Muscle layer of colon (tissue), 2 donors: ENCODE data around the gene CZIB.

Experiments
- H3K27ac ChIP-seq: one replicate; pipeline ENCODE4 v1.7.0; 2013; ENCODE audit warnings: low read depth, mild to moderate bottlenecking, low read length, moderate library complexity
- H3K27me3 ChIP-seq, 2 donors: one replicate each; pipeline ENCODE4 v1.7.0; 2013; ENCODE audit warnings: low read length in 2 of 2, mild to moderate bottlenecking in 2 of 2; ENCODE audit not compliant: insufficient read depth in 2 of 2, control insufficient read depth in 1 of 2
- H3K36me3 ChIP-seq: one replicate; pipeline ENCODE4 v1.7.0; 2013; ENCODE audit warnings: mild to moderate bottlenecking, low read length; ENCODE audit not compliant: insufficient read depth
- H3K4me1 ChIP-seq: one replicate; pipeline ENCODE4 v1.7.0; 2013; ENCODE audit warnings: mild to moderate bottlenecking, low read length; ENCODE audit not compliant: insufficient read depth
- H3K4me3 ChIP-seq, 2 donors: one replicate each; pipeline ENCODE4 v1.7.0; 2013; ENCODE audit warnings: low read length in 2 of 2, low read depth in 1 of 2, mild to moderate bottlenecking in 1 of 2, moderate library complexity in 1 of 2
- H3K9ac ChIP-seq: one replicate; pipeline ENCODE4 v1.7.0; 2013; ENCODE audit warnings: low read length
- H3K9me3 ChIP-seq: one replicate; pipeline ENCODE4 v1.7.0; 2013; ENCODE audit warnings: mild to moderate bottlenecking, low read length
- donor health status: abdominal sarcoma.
- donor health status: Adenocarcinoma of cecum.

CZIB gene

DNA sequence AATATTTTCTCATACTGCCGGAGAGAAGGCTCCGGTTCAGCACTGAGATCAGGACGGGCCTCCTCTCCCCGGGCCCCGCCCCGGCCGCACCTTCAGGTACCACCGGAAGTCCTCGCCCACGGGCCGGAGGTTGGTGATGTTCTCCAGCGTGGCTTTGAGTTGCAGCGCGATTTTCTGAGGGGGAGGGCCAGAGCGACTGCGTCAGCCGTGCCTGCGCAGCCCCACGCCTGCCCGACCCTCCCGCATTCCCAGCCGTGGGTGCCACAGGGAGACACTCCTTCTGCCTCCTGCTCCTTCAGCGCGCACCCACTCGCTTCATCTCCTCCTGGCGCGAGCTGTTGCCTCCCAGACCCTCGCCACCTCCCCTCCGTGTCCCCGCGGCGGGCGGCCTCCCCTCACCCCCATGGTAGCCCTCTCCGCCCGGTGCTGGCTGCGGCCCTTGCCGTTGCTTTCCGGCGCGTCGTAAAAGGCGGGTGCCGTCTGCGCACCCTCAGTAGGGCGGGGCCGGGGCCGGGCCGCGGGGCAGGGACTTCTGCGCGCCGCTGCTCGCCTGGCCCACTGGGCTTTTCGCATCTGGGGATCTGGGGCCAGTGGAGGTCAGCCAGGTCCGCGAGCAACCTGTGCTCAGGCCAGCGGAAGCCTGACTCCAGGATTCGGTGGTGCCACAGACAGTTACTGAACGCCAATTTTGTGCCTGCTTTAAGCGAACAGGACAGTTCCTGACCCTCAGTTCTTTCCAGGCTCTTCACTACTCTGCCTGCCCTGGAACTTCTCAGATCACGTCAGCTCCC is at the start of gene CZIB:
TSS of gene CZIB (minus strand) at position 464 of the 791 bp plus-strand sequence. CDS start at position 405, 59 bp downstream.
- H3K4me1 ChIP-seq: peaks cover 15% of the 10 kb centered on the region
- peak within 1 kb of the TSS; percentile 74 for H3K9ac ChIP-seq
- no peaks in the 10 kb centered on the region for H3K27me3 ChIP-seq
- H3K4me3 ChIP-seq: peak within 1 kb of the TSS; percentile 89 to 95
- no peaks in the 10 kb centered on the region for H3K9me3 ChIP-seq
- H3K27ac ChIP-seq: peak within 1 kb of the TSS; percentile 97
- peaks cover 19% of the 10 kb centered on the region for H3K36me3 ChIP-seq

DNA sequence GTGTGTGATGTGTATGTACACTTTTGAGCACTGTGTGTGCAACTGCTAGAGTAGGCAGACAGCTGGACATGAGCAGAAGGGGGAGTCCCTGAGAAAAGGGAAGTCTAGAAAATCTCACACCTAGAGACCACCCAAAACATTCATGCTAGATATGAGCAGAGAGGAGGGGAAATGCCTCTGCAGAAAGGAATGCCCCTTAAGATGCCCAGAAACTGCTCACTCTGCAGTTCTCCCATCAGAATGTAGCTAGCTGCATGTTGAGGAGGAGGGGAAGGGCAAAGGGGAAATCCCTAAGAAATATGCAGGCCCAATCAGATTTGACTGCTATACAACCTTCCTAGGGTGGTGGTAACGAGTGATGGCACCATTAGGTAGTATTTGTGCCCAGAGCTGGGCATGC is 49.7 kb upstream of the CZIB start:
- Histone ChIP-seq H3K9me3 (no peaks in the 10 kb centered on the region), H3K4me1 (no peaks in the 10 kb centered on the region), H3K27ac (no peak overlapping the region), H3K27me3 (no peaks in the 10 kb centered on the region), H3K4me3 (no peak overlapping the region), H3K36me3 (no peaks in the 10 kb centered on the region), H3K9ac (no peak overlapping the region)

DNA sequence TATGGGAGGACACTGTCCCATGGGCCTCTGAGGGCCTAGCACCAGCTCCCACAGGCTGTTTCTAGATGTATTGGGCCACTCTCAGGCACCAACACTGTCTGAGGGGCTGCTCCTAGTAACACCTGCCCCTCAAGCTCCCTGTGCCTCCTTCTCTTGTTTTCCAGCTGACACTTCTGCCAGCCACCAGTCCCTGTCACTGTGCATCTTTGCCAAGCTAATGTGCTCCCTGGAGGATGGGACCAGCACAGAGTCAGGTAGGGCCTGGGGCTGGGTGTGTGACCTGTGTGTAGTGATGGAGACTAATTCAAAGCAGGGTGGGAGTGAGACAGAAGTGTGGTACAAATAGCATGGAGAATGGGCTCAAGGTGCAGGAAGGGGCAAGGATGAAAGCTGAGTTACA is 47.3 kb upstream of the CZIB start:
- no peaks in the 10 kb centered on the region for H3K36me3 ChIP-seq
- no peak overlapping the region for H3K9ac ChIP-seq
- H3K27me3 ChIP-seq: no peaks in the 10 kb centered on the region
- H3K9me3 ChIP-seq: no peaks in the 10 kb centered on the region
- H3K27ac ChIP-seq: no peak overlapping the region
- H3K4me3 ChIP-seq: no peak overlapping the region
- H3K4me1 ChIP-seq: no peaks in the 10 kb centered on the region

DNA sequence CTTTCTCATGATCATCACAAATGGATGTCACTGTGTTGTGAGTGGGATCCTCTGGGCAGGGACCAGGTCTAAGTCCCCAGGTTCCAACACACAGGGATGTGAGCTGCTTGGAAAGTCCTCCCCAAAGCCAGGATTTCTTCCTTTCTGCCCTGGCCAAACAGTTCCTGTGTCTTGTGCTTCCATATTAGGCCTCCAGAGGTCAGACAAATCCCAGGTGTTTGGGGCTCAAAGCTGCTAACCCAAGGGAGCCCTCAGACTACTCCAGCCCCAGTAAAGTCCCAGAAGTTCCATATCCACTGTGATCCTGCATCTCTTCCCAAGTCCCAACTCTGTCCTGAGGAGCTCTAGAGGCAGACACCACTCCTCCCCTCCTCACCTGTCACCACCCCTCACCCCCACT is 45.6 kb upstream of the CZIB start:
- H3K36me3 ChIP-seq: no peaks in the 10 kb centered on the region
- no peaks in the 10 kb centered on the region for H3K27me3 ChIP-seq
- H3K4me3 ChIP-seq: no peak overlapping the region
- H3K9me3 ChIP-seq: no peaks in the 10 kb centered on the region
- H3K4me1 ChIP-seq: no peaks in the 10 kb centered on the region
- H3K9ac ChIP-seq: no peak overlapping the region
- H3K27ac ChIP-seq: no peak overlapping the region

DNA sequence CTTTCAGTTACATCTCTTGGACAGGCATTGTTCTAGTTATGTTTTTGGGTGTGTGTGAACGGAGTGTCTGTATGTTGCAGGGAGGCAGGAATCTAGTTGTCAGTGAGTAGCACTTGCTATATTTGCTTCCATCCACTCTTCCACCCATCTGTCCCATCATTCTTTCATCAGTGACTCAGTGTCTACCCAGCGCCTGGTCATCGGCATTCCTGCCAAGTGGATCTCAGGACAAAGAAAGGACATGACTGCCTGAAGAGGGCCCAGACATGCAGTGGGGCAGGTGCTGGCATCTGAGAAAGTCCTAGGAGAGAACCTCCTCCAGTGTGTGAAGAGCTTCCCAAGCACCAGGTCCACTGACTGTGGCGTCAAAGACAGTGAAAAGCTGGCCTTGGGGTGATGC is 45.1 kb upstream of the CZIB start:
- H3K4me1 ChIP-seq: no peaks in the 10 kb centered on the region
- H3K4me3 ChIP-seq: no peak overlapping the region
- no peaks in the 10 kb centered on the region for H3K9me3 ChIP-seq
- H3K27me3 ChIP-seq: no peaks in the 10 kb centered on the region
- no peak overlapping the region for H3K9ac ChIP-seq
- no peaks in the 10 kb centered on the region for H3K36me3 ChIP-seq
- no peak overlapping the region for H3K27ac ChIP-seq

DNA sequence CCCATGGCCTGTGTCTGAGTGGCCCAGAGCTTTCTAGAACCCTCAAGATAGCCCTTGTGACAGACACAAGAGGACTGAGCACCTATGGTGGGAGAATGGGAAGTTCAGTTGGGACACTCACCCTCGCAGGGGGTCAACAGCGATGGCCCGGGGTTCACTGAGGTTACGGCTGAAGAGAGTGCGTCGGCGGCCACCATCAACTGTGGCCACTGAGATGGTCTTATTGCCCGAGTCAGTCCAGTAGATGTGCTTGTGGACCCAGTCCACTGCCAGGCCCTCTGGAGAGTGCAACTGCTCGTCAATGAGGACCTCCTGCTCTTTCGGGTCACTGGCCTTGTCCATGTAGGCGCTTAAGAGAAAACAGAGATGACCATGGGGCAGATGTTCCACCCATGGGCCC is 43.6 kb upstream of the CZIB start:
- H3K9ac ChIP-seq: no peak overlapping the region
- no peaks in the 10 kb centered on the region for H3K36me3 ChIP-seq
- H3K27ac ChIP-seq: no peak overlapping the region

DNA sequence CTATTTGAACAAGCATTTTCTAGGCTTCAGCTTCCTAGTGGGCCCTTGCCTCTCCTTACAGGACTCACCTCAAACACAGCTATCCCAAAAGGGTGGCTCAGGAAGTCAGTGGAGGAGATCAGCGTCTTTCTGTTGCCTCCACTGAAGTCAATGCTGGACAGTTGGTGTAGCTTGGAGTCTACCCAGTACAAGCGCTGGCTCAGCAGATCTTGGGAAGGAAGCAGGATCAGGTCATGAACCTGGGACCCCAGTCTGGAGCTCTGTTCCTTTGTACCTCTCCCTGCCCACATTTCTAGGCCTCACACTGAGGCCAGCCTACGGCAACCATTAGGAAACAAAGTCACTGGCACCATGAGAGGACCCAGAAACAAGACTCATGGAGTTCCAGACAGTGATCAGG is 41.6 kb upstream of the CZIB start:
- Histone ChIP-seq H3K27me3 (no peaks in the 10 kb centered on the region), H3K36me3 (no peaks in the 10 kb centered on the region), H3K27ac (no peak overlapping the region), H3K9ac (no peak overlapping the region), H3K4me3 (no peak overlapping the region), H3K9me3 (no peaks in the 10 kb centered on the region), H3K4me1 (no peaks in the 10 kb centered on the region)

More for the DNA sequence above, 43.6 kb upstream of the CZIB start:
- Histone ChIP-seq H3K4me3 (no peak overlapping the region), H3K27me3 (no peaks in the 10 kb centered on the region), H3K9me3 (no peaks in the 10 kb centered on the region), H3K4me1 (no peaks in the 10 kb centered on the region)

DNA sequence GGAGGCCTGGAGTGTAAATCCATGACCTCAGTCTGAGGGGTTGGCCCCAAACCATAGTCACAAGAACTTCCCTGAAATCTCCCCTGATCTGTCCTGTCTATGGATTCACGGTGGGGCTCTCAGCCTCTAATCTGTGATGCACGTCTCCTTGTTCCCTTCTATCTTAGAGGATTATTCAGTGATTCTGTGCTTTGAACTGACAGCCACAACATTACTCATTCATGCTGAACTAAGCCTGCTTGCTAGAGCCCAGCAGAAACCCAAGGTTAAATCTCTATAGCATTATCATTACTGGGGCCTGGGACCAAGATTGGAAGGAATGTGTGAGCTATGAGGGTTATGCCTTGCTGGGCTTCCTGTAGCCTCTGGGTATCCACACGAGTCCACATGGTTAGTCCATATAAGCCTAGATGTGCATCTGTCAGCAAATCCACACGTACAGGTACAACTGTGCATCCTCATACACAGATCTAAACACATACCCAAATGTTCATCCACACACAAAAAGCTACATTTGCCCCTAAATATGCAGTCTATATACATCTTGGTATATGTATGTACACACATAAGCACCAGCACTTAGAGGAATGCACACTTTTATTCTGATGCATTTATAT is 40.3 kb upstream of the CZIB start:
- Histone ChIP-seq H3K27ac (no peak overlapping the region), H3K9me3 (no peaks in the 10 kb centered on the region), H3K27me3 (no peaks in the 10 kb centered on the region), H3K4me3 (no peak overlapping the region), H3K4me1 (no peaks in the 10 kb centered on the region), H3K36me3 (no peaks in the 10 kb centered on the region), H3K9ac (no peak overlapping the region)

DNA sequence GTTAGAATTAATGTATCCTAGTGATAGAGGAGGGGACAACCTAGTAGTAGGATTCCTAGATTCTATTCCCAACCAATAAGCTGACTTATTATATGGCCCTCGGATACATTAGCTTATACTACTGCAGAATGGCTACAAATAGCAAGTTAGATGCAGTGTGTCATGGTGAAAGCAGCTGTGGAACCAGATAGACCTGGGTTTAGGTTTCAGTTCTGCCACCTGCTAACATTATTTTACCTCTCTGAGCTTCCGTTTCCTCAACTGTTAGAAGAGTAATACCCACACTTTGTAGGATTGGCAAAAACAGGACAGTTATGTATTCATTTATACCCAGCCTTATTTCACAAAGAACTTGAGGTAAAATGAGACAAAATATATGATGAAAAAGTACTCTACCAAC is 39.5 kb upstream of the CZIB start:
- no peak overlapping the region for H3K27ac ChIP-seq
- H3K27me3 ChIP-seq: no peaks in the 10 kb centered on the region
- no peaks in the 10 kb centered on the region for H3K36me3 ChIP-seq
- no peaks in the 10 kb centered on the region for H3K4me1 ChIP-seq
- no peak overlapping the region for H3K4me3 ChIP-seq
- no peak overlapping the region for H3K9ac ChIP-seq
- no peaks in the 10 kb centered on the region for H3K9me3 ChIP-seq

DNA sequence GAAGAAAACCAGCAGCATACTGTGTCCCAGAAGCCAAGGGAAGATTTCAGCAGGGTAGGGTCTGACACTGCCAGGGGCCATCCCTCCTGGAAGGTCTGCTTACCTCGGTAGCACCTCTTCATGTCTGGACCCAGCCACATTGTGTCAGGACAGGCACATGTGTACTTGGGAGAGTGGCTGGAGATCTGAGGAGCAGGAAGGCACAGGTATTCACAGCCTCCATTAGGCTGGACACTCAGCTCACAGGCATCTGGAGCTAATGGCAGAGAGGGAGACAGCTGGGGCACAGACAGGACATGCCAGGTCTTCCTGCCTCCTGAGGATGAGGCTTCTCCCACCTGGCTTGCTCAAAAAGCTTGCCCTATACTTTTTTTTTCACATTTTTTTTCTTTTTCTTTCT is 37.8 kb upstream of the CZIB start:
- Histone ChIP-seq H3K4me1 (no peaks in the 10 kb centered on the region), H3K4me3 (no peak overlapping the region), H3K9me3 (no peaks in the 10 kb centered on the region), H3K9ac (no peak overlapping the region), H3K27me3 (no peaks in the 10 kb centered on the region), H3K36me3 (no peaks in the 10 kb centered on the region), H3K27ac (no peak overlapping the region)

DNA sequence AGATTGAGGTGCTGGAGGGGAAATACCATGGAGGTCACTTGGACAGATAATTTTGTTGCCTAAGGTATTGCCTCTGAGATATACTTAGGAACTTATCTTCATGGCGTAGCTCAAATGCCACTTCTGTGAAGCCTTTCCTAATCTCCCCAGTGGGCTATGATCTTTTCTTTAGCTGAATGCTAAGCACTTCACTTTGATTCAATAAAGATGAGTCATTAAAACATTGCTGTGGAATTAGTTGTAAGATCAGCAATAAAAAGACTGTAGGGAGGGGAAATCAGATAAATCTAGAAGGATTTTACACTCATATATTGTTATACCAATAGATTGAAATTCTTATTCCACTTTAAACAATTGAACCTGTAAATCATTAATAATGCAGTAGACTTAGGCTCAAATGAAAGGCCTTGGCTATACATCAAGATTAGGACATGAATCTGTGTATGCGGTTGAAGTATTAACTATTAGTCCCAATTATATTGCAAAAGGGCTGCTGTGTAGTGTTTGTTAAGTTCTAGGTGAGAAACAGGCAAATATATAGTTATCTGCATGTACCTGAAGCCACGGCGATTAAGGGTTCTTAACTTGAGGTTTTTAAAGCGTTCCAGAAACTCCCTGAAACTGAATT is 37.1 kb upstream of the CZIB start:
- H3K27ac ChIP-seq: no peak overlapping the region
- no peaks in the 10 kb centered on the region for H3K36me3 ChIP-seq
- no peaks in the 10 kb centered on the region for H3K9me3 ChIP-seq
- no peak overlapping the region for H3K4me3 ChIP-seq
- no peaks in the 10 kb centered on the region for H3K4me1 ChIP-seq
- H3K9ac ChIP-seq: no peak overlapping the region
- H3K27me3 ChIP-seq: no peaks in the 10 kb centered on the region
